Breast epithelium (tissue), 3 donors: Measurements from ENCODE around the gene UNC13B.

Experiments used
- POLR2A ChIP-seq: fragments of 450-650 bp; IDR thresholded peaks from one replicate; pipeline ENCODE4 v1.6.1; 2016; ENCODE audit warnings: antibody characterized with exemption, mild to moderate bottlenecking, moderate library complexity
- POLR2AphosphoS5 ChIP-seq, 3 donors: sonication (generic); formaldehyde crosslinking; IDR thresholded peaks; one replicate each; pipeline ENCODE4 v1.6.1; 2017; ENCODE audit warnings: antibody characterized with exemption in 3 of 3
- TF ChIP-seq, protein P1 (sequence below), 3 donors: fragments of 450-650 bp; IDR thresholded peaks; one replicate each; pipeline ENCODE4 v1.5.1; 2016 to 2017; ENCODE audit warnings: antibody characterized with exemption in 3 of 3, mild to moderate bottlenecking in 3 of 3, moderate library complexity in 3 of 3

DNA sequence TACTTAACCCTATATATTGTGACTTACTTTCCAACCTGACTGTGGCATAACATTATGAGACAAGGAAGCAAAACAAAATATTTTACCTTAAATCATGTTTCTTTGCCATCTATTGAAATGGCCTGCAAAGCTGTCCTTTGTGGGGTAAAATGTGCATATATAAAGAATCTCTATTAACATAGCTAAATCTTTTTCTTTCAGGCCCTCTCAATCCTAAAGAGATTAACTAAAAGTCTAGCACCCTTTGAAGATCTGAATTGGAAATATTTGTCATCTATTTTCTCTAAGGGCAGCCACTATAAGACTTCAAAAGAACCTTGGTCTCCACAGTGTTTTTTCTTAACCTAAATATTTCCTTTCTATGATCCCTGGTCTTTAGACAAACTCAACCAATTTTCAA lies 5.0 kb upstream of the UNC13B start:
- TF ChIP-seq, protein P1, sequence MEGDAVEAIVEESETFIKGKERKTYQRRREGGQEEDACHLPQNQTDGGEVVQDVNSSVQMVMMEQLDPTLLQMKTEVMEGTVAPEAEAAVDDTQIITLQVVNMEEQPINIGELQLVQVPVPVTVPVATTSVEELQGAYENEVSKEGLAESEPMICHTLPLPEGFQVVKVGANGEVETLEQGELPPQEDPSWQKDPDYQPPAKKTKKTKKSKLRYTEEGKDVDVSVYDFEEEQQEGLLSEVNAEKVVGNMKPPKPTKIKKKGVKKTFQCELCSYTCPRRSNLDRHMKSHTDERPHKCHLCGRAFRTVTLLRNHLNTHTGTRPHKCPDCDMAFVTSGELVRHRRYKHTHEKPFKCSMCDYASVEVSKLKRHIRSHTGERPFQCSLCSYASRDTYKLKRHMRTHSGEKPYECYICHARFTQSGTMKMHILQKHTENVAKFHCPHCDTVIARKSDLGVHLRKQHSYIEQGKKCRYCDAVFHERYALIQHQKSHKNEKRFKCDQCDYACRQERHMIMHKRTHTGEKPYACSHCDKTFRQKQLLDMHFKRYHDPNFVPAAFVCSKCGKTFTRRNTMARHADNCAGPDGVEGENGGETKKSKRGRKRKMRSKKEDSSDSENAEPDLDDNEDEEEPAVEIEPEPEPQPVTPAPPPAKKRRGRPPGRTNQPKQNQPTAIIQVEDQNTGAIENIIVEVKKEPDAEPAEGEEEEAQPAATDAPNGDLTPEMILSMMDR (IDR thresholded peaks at IDR 0.05) = no peak
- TF ChIP-seq POLR2AphosphoS5 (IDR thresholded peaks at IDR 0.05) = no peak
- TF ChIP-seq POLR2A = no peak
